HepG2 (cell line): ENCODE data around the gene MORN5. TPM values are rescaled to one million over a fixed set of nuclear protein-coding genes. Genes with fewer than 3 reads are reported as not detected.
A peak's percentile ranks its signal among the peaks of the same experiment; 100 is the strongest.

ENCODE experiments used
- BHLHE40 ChIP-seq: IDR thresholded peaks from 2 replicates; pipeline ENCODE4 v1.6.1; 2011; ENCODE audit warnings: low read length, improper control_type of control experiment
- CBX2 ChIP-seq, 2 experiments: fragments of 200-600 bp in 1 of 2; sonication (generic); formaldehyde crosslinking in 1 of 2; IDR thresholded peaks; 2 replicates each; pipeline versions ENCODE4 v1.7.0 to v1.8.1; 2018 to 2022; ENCODE audit warnings: low read depth in 2 of 2, low read length in 1 of 2, mild to moderate bottlenecking in 1 of 2, missing genetic modification reagents in 1 of 2
- HMGXB4 ChIP-seq, 2 experiments: sonication (generic) in 1 of 2; formaldehyde crosslinking in 1 of 2; IDR thresholded peaks; 2 replicates each; pipeline versions ENCODE4 v1.4.0 to v1.6.1; 2018 to 2020; ENCODE audit warnings: missing genetic modification reagents in 2 of 2, borderline replicate concordance in 1 of 2, low read depth in 1 of 2, mild to moderate bottlenecking in 1 of 2, missing biosample characterization in 1 of 2
- HNF4A ChIP-seq: sonication (generic); formaldehyde crosslinking; IDR thresholded peaks from 2 replicates; pipeline ENCODE4 v1.4.0; 2020; ENCODE audit warnings: missing genetic modification reagents
- IRF2 ChIP-seq: IDR thresholded peaks from 2 replicates; pipeline ENCODE4 v1.6.1; 2018; ENCODE audit warnings: missing genetic modification reagents, missing compliant biosample characterization
- ISX ChIP-seq: sonication (generic); formaldehyde crosslinking; conservative IDR thresholded peaks from 2 replicates; pipeline ENCODE4 v1.5.0; 2020; ENCODE audit warnings: missing genetic modification reagents
- KLF11 ChIP-seq: IDR thresholded peaks from 2 replicates; pipeline ENCODE4 v1.6.1; 2016; ENCODE audit warnings: missing compliant biosample characterization
- KLF9 ChIP-seq: IDR thresholded peaks from 2 replicates; pipeline ENCODE4 v1.6.1; 2016; ENCODE audit warnings: low read depth
- MBNL3 ChIP-seq: fragments of 250-450 bp; sonication (Bioruptor Pico); conservative IDR thresholded peaks from 2 replicates; pipeline ENCODE4 v1.8.0; 2022; ENCODE audit warnings: mild to moderate bottlenecking, inconsistent platforms
- NFE2L2 ChIP-seq: fragments of 150-350 bp; IDR thresholded peaks from 2 replicates; pipeline ENCODE4 v1.6.1; 2014; ENCODE audit warnings: low read length
- NR2F6 ChIP-seq, 2 experiments: IDR thresholded peaks; 2 replicates each; pipeline ENCODE4 v1.6.1; 2016; ENCODE audit warnings: antibody characterized with exemption in 1 of 2, mild to moderate bottlenecking in 1 of 2
- PAX8 ChIP-seq: sonication (generic); formaldehyde crosslinking; IDR thresholded peaks from 2 replicates; pipeline ENCODE4 v1.8.0; 2022; ENCODE audit warnings: mild to moderate bottlenecking, missing genetic modification reagents, borderline replicate concordance
- PAXIP1 ChIP-seq: sonication (generic); formaldehyde crosslinking; conservative IDR thresholded peaks from 2 replicates; pipeline ENCODE4 v1.4.0; 2020; ENCODE audit warnings: mild to moderate bottlenecking, missing genetic modification reagents, moderate library complexity
- RBAK ChIP-seq: sonication (generic); formaldehyde crosslinking; IDR thresholded peaks from 2 replicates; pipeline ENCODE4 v1.5.1; 2020; ENCODE audit warnings: mild to moderate bottlenecking, missing genetic modification reagents
- REXO4 ChIP-seq: sonication (generic); formaldehyde crosslinking; IDR thresholded peaks from 2 replicates; pipeline ENCODE4 v1.8.0; 2022; ENCODE audit warnings: missing genetic modification reagents, mild to moderate bottlenecking, borderline replicate concordance
- SCMH1 ChIP-seq: sonication (generic); formaldehyde crosslinking; IDR thresholded peaks from 2 replicates; pipeline ENCODE4 v1.9.0; 2021; ENCODE audit warnings: missing genetic modification reagents, mild to moderate bottlenecking, borderline replicate concordance
- SIX4 ChIP-seq: sonication (generic); formaldehyde crosslinking; IDR thresholded peaks from 2 replicates; pipeline ENCODE4 v1.4.0; 2020; ENCODE audit warnings: missing genetic modification reagents
- ZBTB7B ChIP-seq: sonication (generic); formaldehyde crosslinking; IDR thresholded peaks from 2 replicates; pipeline ENCODE4 v1.4.0; 2020; ENCODE audit warnings: missing genetic modification reagents
- ZNF17 ChIP-seq: sonication (generic); formaldehyde crosslinking; IDR thresholded peaks from 2 replicates; pipeline ENCODE4 v1.5.0; 2020; ENCODE audit warnings: mild to moderate bottlenecking, missing genetic modification reagents
- ZNF772 ChIP-seq: sonication (generic); formaldehyde crosslinking; IDR thresholded peaks from 2 replicates; pipeline ENCODE4 v1.5.0; 2020; ENCODE audit warnings: mild to moderate bottlenecking, missing genetic modification reagents
- polyA plus RNA-seq, 8 experiments: library from polyadenylated mRNA; depleted of rRNA in 3 of 8; stranded (reverse) in 7 of 8; unstranded in 1 of 8; fragments of >200 nt; fragmentation: Illumina TruSeq in 4 of 8; extraction: Trizol in 4 of 8; gene quantifications; 2 replicates each; pipeline versions ENCODE4 v1.2.1 to v1.2.3, GENCODE V29; 2011 to 2016; ENCODE audit warnings: low read depth in 4 of 8, missing spikeins in 1 of 8, mixed read lengths in 1 of 8; ENCODE audit not compliant: insufficient read depth in 1 of 8
- total RNA-seq, 5 experiments: library from RNA; depleted of rRNA; stranded (reverse); fragments of >200 nt; fragmentation: Illumina TruSeq; extraction: Trizol; gene quantifications; 2 replicates each; pipeline ENCODE4 v1.2.3, GENCODE V29; 2016; ENCODE audit warnings: low read depth in 1 of 5
- TF ChIP-seq, protein P1 (sequence below): sonication (generic); formaldehyde crosslinking; IDR thresholded peaks from 2 replicates; pipeline ENCODE4 v1.8.0; 2022; ENCODE audit warnings: missing genetic modification reagents, mild to moderate bottlenecking, moderate library complexity, borderline replicate concordance

The MORN5 gene
- total and polyA plus RNA-seq, 2 of the 13 experiments (the other 11 are each of a cell fraction or from before 2014, with no cell fraction given): not detected

DNA sequence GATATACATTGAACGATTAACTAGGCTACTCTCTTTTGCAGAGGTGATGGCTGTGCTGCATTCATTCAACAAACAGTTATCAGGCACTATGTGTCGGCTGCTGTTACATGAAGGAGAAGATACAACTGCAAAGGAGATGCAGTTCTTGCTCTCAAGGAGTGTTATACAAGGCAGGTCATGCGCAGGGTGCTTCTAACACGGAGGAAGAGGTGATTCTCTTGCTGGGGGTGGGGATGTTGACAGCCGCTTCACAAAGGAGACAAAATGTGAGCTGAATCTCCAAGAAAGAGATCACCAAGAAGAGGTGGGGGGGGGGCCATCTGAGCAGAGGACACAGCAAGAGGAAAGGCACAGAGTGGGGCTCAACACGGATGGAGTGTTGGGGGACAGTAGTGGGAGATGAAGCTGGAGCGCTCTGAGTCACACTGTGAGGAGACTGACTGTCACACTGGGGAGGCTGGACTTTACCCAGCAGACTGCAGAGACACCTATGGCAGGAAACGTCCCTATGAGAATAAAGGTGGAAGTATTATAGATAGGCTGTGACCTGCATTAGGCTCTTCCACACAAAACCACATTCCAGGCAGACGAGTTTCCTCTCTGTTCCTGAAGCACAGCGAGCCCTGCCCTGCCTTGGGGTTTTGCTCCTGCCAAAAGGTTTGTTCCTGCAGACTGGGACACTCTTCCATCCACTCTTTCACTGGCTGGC is 21.0 kb upstream of the MORN5 start (continued):
- TF ChIP-seq HMGXB4 (CRISPR knock-in tag; IDR thresholded peaks at IDR 0.05; ENCODE audit: borderline replicate concordance in 1 of 2, low read depth in 1 of 2) (peak; percentile 21 to 22; a peak in 1 of 4 replicates), REXO4 (no peak), CBX2 (IDR thresholded peaks at IDR 0.05; ENCODE audit: low read depth, low read length) (no peak), CBX2 (CRISPR knock-in tag; IDR thresholded peaks at IDR 0.05; ENCODE audit: low read depth) (no peak), ZNF772 (no peak), ZNF17 (no peak), KLF9 (no peak), ISX (CRISPR knock-in tag) (no peak), SCMH1 (CRISPR knock-in tag) (no peak), SIX4 (no peak), ZBTB7B (no peak), BHLHE40 (no peak), NR2F6 (IDR thresholded peaks at IDR 0.05) (no peak; the same call in 1 of the 2 replicates), NR2F6 (CRISPR knock-in tag; IDR thresholded peaks at IDR 0.05) (peak; percentile 30; the same call in 1 of the 2 replicates), NFE2L2 (no peak), KLF11 (no peak), IRF2 (no peak), HNF4A (peak; percentile 31; the same call in 1 of the 2 replicates), MBNL3 (CRISPR knock-in tag) (no peak), RBAK (CRISPR knock-in tag) (no peak), PAX8 (CRISPR knock-in tag) (no peak), PAXIP1 (peak; percentile 56; the same call in 1 of the 2 replicates)
- TF ChIP-seq, protein P1, sequence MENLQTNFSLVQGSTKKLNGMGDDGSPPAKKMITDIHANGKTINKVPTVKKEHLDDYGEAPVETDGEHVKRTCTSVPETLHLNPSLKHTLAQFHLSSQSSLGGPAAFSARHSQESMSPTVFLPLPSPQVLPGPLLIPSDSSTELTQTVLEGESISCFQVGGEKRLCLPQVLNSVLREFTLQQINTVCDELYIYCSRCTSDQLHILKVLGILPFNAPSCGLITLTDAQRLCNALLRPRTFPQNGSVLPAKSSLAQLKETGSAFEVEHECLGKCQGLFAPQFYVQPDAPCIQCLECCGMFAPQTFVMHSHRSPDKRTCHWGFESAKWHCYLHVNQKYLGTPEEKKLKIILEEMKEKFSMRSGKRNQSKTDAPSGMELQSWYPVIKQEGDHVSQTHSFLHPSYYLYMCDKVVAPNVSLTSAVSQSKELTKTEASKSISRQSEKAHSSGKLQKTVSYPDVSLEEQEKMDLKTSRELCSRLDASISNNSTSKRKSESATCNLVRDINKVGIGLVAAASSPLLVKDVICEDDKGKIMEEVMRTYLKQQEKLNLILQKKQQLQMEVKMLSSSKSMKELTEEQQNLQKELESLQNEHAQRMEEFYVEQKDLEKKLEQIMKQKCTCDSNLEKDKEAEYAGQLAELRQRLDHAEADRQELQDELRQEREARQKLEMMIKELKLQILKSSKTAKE (CRISPR knock-in tag): no peak
